Measurements from ENCODE around the gene EIF2A. TPM values are rescaled to one million over a fixed set of nuclear protein-coding genes. Genes with fewer than 3 reads are reported as not detected.

EIF2A gene
- polyA plus RNA-seq, 4 donors: 139 to 189 (median 170) TPM

GRCh38 chr3:150540991-150541390 lies 5.6 kb upstream of the EIF2A start:
- DNase-seq (ENCODE audit: low read depth in 4 of 4, low spot score in 3 of 4): no peak

- no peak for DNase-seq (ENCODE audit: low read depth in 4 of 4, low spot score in 3 of 4)
Observed at GRCh38 chr3:150543128-150543527, 3.5 kb upstream of the EIF2A start.

GRCh38 chr3:150543531-150543930 lies 3.1 kb upstream of the EIF2A start:
- no peak for DNase-seq (ENCODE audit: low read depth in 4 of 4, low spot score in 3 of 4)

GRCh38 chr3:150544041-150544440 lies 2.5 kb upstream of the EIF2A start:
- no peak for DNase-seq (ENCODE audit: low read depth in 4 of 4, low spot score in 3 of 4)

GRCh38 chr3:150544726-150545125 lies 1.9 kb upstream of the EIF2A start:
- DNase-seq (ENCODE audit: low read depth in 4 of 4, low spot score in 3 of 4): no peak

- DNase-seq (ENCODE audit: low read depth in 4 of 4, low spot score in 3 of 4): peak in 1 of 4 donors; percentile 41
Observed at GRCh38 chr3:150545419-150546225, 965 bp upstream of the EIF2A start.

GRCh38 chr3:150547045-150547741 lies 606 bp downstream of the EIF2A start:
- DNase-seq (ENCODE audit: low read depth in 4 of 4, low spot score in 3 of 4): no peak

- DNase-seq (ENCODE audit: low read depth in 4 of 4, low spot score in 3 of 4): no peak
Observed at GRCh38 chr3:150555859-150556436, 9.4 kb downstream of the EIF2A start.

GRCh38 chr3:150556792-150557191 lies 10.2 kb downstream of the EIF2A start:
- no peak for DNase-seq (ENCODE audit: low read depth in 4 of 4, low spot score in 3 of 4)

GRCh38 chr3:150557725-150558124 lies 11.1 kb downstream of the EIF2A start:
- no peak for DNase-seq (ENCODE audit: low read depth in 4 of 4, low spot score in 3 of 4)

GRCh38 chr3:150564243-150564642 lies 17.7 kb downstream of the EIF2A start:
- no peak for DNase-seq (ENCODE audit: low read depth in 4 of 4, low spot score in 3 of 4)

GRCh38 chr3:150567328-150567727 lies 20.7 kb downstream of the EIF2A start:
- no peak for DNase-seq (ENCODE audit: low read depth in 4 of 4, low spot score in 3 of 4)

- no peak for DNase-seq (ENCODE audit: low read depth in 4 of 4, low spot score in 3 of 4)
Observed at GRCh38 chr3:150577855-150578254, 31.3 kb downstream of the EIF2A start.

- DNase-seq (ENCODE audit: low read depth in 4 of 4, low spot score in 3 of 4): no peak
Observed at GRCh38 chr3:150581174-150581573, 34.6 kb downstream of the EIF2A start.

GRCh38 chr3:150582620-150583019 lies 36.0 kb downstream of the EIF2A start:
- no peak for DNase-seq (ENCODE audit: low read depth in 4 of 4, low spot score in 3 of 4)

GRCh38 chr3:150583028-150583427 lies 36.4 kb downstream of the EIF2A start:
- DNase-seq (ENCODE audit: low read depth in 4 of 4, low spot score in 3 of 4): no peak

- DNase-seq (ENCODE audit: low read depth in 4 of 4, low spot score in 3 of 4): no peak
Observed at GRCh38 chr3:150588027-150588830, 41.6 kb downstream of the EIF2A start.

GRCh38 chr3:150589759-150590158 lies 43.2 kb downstream of the EIF2A start:
- no peak for DNase-seq (ENCODE audit: low read depth in 4 of 4, low spot score in 3 of 4)

- no peak for DNase-seq (ENCODE audit: low read depth in 4 of 4, low spot score in 3 of 4)
Observed at GRCh38 chr3:150594150-150594549, 47.6 kb downstream of the EIF2A start.

GRCh38 chr3:150597646-150598045 lies 51.1 kb downstream of the EIF2A start:
- no peak for DNase-seq (ENCODE audit: low read depth in 4 of 4, low spot score in 3 of 4)

Measured in right renal pelvis (tissue), 4 donors.